ENCODE data around the gene ALPP.
A peak's percentile ranks its signal among the peaks of the same experiment; 100 is the strongest.
"Not testable (repeated sequence)": the region's sequence is repeated elsewhere in the genome, so short reads cannot be mapped to it uniquely, and the experiment has no call there.

Gene ALPP

GRCh38 chr2:232420073-232420454, 41.5 kb downstream of the ALPP start:
- peaks cover 59% of the 10 kb centered on the region for H3K27me3 Mint-ChIP-seq (ENCODE audit: low read depth)
- no peak overlapping the region for H3K4me3 Mint-ChIP-seq
- no peak overlapping the region for H3K27ac Mint-ChIP-seq
- H3K36me3 Mint-ChIP-seq (ENCODE audit: low read depth): peaks cover 3% of the 10 kb centered on the region
- peaks cover 4% of the 10 kb centered on the region for H3K4me1 Mint-ChIP-seq (ENCODE audit: low read depth)
- DNase-seq (ENCODE audit: low spot score): no peak
- H3K9me3 Mint-ChIP-seq: peaks cover 8% of the 10 kb centered on the region

- H3K27me3 Mint-ChIP-seq (ENCODE audit: low read depth): peaks cover 63% of the 10 kb centered on the region
- H3K36me3 Mint-ChIP-seq (ENCODE audit: low read depth): peaks cover 3% of the 10 kb centered on the region
- no peak overlapping the region for H3K4me3 Mint-ChIP-seq
- peak; percentile 14 for DNase-seq (ENCODE audit: low spot score)
- peaks cover 8% of the 10 kb centered on the region for H3K9me3 Mint-ChIP-seq
- H3K27ac Mint-ChIP-seq: no peak overlapping the region
- H3K4me1 Mint-ChIP-seq (ENCODE audit: low read depth): peaks cover 4% of the 10 kb centered on the region
These were observed 42.1 kb downstream of the ALPP start for GRCh38 chr2:232420463-232421188.

- Mint-ChIP-seq H3K4me3 (no peak overlapping the region), H3K9me3 (peaks cover 8% of the 10 kb centered on the region), H3K27me3 (ENCODE audit: low read depth) (peaks cover 60% of the 10 kb centered on the region)
These were observed 42.7 kb downstream of the ALPP start for GRCh38 chr2:232421189-232421785.

GRCh38 chr2:232422051-232422450, 43.5 kb downstream of the ALPP start:
- H3K4me3 Mint-ChIP-seq: no peak overlapping the region
- no peak for DNase-seq (ENCODE audit: low spot score)
- peaks cover 3% of the 10 kb centered on the region for H3K36me3 Mint-ChIP-seq (ENCODE audit: low read depth)
- peaks cover 59% of the 10 kb centered on the region for H3K27me3 Mint-ChIP-seq (ENCODE audit: low read depth)
- H3K4me1 Mint-ChIP-seq (ENCODE audit: low read depth): peaks cover 4% of the 10 kb centered on the region
- H3K27ac Mint-ChIP-seq: no peak overlapping the region
- peaks cover 8% of the 10 kb centered on the region for H3K9me3 Mint-ChIP-seq

More at GRCh38 chr2:232421189-232421785, 42.7 kb downstream of the ALPP start:
- Mint-ChIP-seq H3K27ac (no peak overlapping the region), H3K36me3 (ENCODE audit: low read depth) (peaks cover 3% of the 10 kb centered on the region), H3K4me1 (ENCODE audit: low read depth) (peaks cover 4% of the 10 kb centered on the region)
- DNase-seq (ENCODE audit: low spot score): no peak

- H3K9me3 Mint-ChIP-seq: not testable (repeated sequence)
These were observed 44.4 kb downstream of the ALPP start for GRCh38 chr2:232422996-232423395.

GRCh38 chr2:232423407-232423806, 44.9 kb downstream of the ALPP start:
- H3K9me3 Mint-ChIP-seq; DNase-seq (ENCODE audit: low spot score); H3K36me3 Mint-ChIP-seq (ENCODE audit: low read depth); H3K4me1 Mint-ChIP-seq (ENCODE audit: low read depth); H3K27ac Mint-ChIP-seq; H3K4me3 Mint-ChIP-seq: not testable (repeated sequence)
- H3K27me3 Mint-ChIP-seq (ENCODE audit: low read depth): peaks cover 53% of the 10 kb centered on the region

More at GRCh38 chr2:232422996-232423395, 44.4 kb downstream of the ALPP start:
- not testable (repeated sequence) for H3K4me1 Mint-ChIP-seq (ENCODE audit: low read depth); DNase-seq (ENCODE audit: low spot score); H3K27ac Mint-ChIP-seq; H3K4me3 Mint-ChIP-seq; H3K36me3 Mint-ChIP-seq (ENCODE audit: low read depth)
- H3K27me3 Mint-ChIP-seq (ENCODE audit: low read depth): peaks cover 57% of the 10 kb centered on the region

- H3K36me3 Mint-ChIP-seq (ENCODE audit: low read depth): no peaks in the 10 kb centered on the region
- H3K27me3 Mint-ChIP-seq (ENCODE audit: low read depth): no peaks in the 10 kb centered on the region
- H3K4me3 Mint-ChIP-seq: no peak overlapping the region
- no peak for DNase-seq (ENCODE audit: low spot score)
- H3K9me3 Mint-ChIP-seq: no peaks in the 10 kb centered on the region
- no peak overlapping the region for H3K27ac Mint-ChIP-seq
- no peaks in the 10 kb centered on the region for H3K4me1 Mint-ChIP-seq (ENCODE audit: low read depth)
These were observed 53.4 kb downstream of the ALPP start for GRCh38 chr2:232431705-232432590.
